RWPE1 (cell line): ENCODE data around the gene CA10.

ENCODE experiments used
- CTCF ChIA-PET: fragments of 350-600 bp; sonication (Branson Sonifier 250); formaldehyde crosslinking; extraction: SDS; loops from one replicate; lab custom pipeline; 2021; lab: Yijun Ruan, JAX
- POLR2A ChIA-PET: fragments of 400-600 bp; formaldehyde crosslinking; extraction: SDS; loops from one replicate; lab custom pipeline; 2020; ENCODE audit warnings: antibody characterized with exemption; ENCODE audit not compliant: low non-redundant PET; lab: Yijun Ruan, JAX
- DNase-seq: peaks from one replicate; pipeline ENCODE4 v3.0.0; 2012; ENCODE audit warnings: low spot score
- H3K27ac ChIP-seq: fragments of 450-650 bp; 2 replicates; pipeline ENCODE4 v1.5.1; 2017
- TF ChIP-seq, protein P1 (sequence below): fragments of 450-650 bp; conservative IDR thresholded peaks from 2 replicates; pipeline ENCODE4 v1.5.1; 2017; ENCODE audit warnings: low read depth, mild to moderate bottlenecking

The CA10 gene

DNA sequence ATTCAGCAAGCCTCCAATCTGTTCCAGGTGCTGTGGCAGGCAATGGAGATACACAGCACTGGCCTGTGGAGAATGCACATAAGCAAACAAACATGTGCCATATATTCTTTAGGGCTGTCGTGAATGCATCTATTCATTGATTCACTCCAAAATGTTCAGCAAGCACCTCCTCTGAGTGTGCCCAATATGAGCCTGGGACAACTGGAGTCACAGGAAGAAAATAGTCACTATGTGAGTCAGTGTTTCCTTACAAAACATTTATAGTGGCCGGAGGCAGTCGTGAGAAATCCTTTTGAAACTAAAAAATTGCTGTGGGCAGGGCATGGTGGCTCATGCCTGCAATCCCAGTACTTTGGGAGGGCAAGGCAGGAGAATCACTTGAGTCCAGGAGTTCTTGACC is 310.1 kb downstream of the CA10 start:
- CTCF ChIA-PET: interaction anchor here (0.5 kb wide), 1 partner anchor 154 kb away, joined by 4 read pairs; no protein-coding TSS in a partner anchor
- DNase-seq: peak; percentile 17
- TF ChIP-seq, protein P1, sequence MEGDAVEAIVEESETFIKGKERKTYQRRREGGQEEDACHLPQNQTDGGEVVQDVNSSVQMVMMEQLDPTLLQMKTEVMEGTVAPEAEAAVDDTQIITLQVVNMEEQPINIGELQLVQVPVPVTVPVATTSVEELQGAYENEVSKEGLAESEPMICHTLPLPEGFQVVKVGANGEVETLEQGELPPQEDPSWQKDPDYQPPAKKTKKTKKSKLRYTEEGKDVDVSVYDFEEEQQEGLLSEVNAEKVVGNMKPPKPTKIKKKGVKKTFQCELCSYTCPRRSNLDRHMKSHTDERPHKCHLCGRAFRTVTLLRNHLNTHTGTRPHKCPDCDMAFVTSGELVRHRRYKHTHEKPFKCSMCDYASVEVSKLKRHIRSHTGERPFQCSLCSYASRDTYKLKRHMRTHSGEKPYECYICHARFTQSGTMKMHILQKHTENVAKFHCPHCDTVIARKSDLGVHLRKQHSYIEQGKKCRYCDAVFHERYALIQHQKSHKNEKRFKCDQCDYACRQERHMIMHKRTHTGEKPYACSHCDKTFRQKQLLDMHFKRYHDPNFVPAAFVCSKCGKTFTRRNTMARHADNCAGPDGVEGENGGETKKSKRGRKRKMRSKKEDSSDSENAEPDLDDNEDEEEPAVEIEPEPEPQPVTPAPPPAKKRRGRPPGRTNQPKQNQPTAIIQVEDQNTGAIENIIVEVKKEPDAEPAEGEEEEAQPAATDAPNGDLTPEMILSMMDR: no peak
- POLR2A ChIA-PET: no interaction called here
- H3K27ac ChIP-seq: no peak overlapping the region

DNA sequence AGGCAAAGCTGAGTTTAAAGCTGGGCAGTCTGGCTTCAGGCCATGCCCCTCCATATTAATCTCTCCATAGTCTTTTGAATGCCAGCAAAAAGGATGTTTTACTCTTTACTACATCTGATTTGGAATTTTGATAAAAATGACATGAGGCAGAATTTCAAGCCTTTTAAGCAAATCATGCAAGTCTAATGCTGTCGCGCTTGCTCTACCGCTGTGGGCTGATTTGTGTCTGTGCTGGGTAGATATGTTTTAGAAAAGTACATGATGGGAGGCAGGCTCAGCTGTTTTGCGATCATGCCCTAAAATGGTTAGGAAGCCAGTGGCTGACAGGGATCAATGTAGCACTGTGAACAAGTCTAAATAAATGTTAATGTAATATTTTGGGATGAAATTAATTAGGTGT is 311.9 kb downstream of the CA10 start:
- no peak overlapping the region for H3K27ac ChIP-seq
- CTCF ChIA-PET: no interaction called here
- POLR2A ChIA-PET: no interaction called here

DNA sequence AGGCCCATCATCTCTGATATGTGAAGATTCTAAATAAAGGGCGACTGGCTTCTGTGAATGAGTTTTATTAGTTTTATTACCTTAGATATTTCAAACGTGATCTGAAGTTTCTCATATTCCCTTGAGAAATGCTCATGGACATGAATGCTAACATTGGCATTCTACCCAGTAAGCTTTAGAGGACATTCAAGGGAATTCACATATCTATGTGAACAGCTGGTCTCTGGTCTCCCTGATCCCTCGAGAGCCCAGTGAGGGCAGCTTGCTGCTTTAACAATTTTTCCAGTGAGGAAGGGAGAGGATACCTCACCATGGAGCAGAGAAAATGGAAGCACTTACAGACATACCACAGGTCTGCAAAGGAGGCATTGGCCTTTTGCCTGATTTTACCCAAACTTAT is 312.7 kb downstream of the CA10 start:
- DNase-seq: no peak
- POLR2A ChIA-PET: no interaction called here
- TF ChIP-seq, protein P1: no peak
- no peak overlapping the region for H3K27ac ChIP-seq
- CTCF ChIA-PET: no interaction called here

More for the DNA sequence above, 311.9 kb downstream of the CA10 start:
- DNase-seq: no peak
- TF ChIP-seq, protein P1: no peak

DNA sequence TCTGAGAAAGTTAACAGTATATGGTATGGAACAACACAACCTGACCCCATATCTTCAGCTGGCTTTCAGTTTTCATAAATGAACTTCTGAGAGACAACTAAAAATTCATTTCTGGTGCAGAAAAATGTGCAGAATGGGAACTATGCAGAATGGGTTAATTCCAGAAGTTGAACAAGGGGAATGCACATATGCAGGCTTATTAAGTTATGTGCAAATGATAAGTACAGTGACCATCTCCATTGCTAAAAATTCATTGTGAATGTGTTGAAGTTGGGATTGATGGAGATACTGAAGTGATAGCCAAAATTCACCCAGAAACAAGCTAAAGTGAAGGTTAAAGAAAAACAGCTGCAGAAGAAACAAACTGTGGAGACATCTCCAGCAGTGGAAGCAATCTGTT is 315.8 kb downstream of the CA10 start:
- POLR2A ChIA-PET: no interaction called here
- CTCF ChIA-PET: no interaction called here

DNA sequence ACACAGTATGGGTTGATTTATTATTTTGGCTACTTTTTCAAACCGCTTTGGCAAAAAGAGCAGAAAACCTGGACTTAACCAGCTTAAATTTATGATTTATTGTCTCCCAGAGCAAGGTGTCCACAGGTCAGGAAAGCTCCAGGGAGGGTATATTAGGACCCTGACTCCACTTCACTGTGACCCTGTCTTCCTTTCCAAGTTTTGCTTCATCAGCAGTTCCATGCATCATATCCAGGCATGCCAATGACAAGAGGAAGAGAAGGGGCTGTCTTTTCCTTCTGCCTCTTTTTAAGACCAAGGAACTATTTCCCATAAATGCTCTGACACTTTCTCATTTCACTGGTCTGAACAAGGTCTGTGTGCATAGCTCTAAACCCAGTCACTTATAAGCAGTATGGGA is 316.8 kb downstream of the CA10 start:
- ChIA-PET CTCF (no interaction called here), POLR2A (no interaction called here)
- no peak overlapping the region for H3K27ac ChIP-seq
- TF ChIP-seq, protein P1: no peak
- DNase-seq: no peak

More for the DNA sequence above, 315.8 kb downstream of the CA10 start:
- no peak overlapping the region for H3K27ac ChIP-seq
- TF ChIP-seq, protein P1: no peak
- no peak for DNase-seq

DNA sequence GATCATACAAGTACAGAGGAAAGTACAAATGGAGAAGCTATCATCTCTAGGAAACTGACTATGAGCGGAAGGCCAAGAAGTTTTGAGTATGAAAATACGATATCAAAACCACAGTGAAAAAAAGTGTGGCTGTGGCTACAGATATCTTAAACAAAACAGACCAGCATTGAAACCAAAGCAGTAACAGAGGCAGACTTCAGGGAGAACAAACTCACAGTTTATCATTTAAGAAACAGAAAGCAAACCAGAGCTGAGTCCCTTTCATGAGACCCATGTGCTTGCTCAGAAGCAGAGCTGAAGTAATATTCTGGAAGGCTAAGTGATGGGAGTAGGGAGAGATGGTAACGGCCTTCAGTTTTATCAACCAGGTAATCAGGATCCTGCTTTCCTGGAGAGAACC is 317.8 kb downstream of the CA10 start:
- H3K27ac ChIP-seq: no peak overlapping the region
- ChIA-PET POLR2A (no interaction called here), CTCF (interaction anchor here (0.7 kb wide), 1 partner anchor 106 kb away, joined by 3 read pairs; no protein-coding TSS in a partner anchor)
- TF ChIP-seq, protein P1: no peak
- no peak for DNase-seq
